ENCODE measurements around the gene GSKIP.

GSKIP gene

DNA sequence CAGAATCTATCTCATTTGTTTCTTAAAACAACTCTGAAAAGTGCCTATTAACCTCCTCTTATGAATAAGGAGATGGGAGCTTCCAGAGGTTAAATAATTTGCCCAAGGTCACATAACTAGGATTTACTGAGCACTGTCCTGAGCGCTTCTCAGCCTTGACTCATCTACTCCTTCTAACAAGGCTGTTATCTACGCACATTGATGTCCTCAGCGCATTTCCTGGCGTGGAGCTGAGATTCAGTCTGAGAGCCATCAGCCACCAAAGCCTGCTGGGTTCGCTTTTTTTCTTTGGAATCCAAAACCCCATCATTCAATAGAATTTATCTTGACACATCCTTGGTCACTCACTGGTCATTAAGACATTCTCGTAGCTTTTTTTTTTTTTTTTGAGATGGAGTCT lies 57.9 kb downstream of the GSKIP start:
- no peak overlapping the region for H3K4me3 Mint-ChIP-seq
- H3K27ac Mint-ChIP-seq, result no peak overlapping the region

DNA sequence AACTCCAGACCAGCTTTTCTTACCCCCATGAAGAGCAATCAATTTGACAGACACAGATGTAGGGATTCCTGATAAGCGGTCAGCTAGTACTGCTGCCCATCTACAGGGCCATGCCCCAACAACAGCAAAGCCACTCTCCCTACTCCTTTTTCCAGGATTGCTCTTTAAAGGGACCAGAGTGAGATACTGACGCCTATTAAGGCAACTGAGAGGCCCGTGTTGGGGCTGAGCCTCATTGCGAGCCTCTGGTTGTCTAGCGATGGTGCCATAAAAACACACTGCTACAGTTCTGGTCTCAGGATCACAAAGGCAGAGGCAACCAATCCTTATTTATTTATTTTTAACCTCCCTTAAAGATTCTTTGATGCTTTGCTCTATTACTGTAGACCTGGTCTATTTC lies 59.7 kb downstream of the GSKIP start:
- no peaks in the 10 kb centered on the region for H3K36me3 Mint-ChIP-seq (ENCODE audit: low read depth)
- H3K9me3 Mint-ChIP-seq, result no peaks in the 10 kb centered on the region
- H3K27me3 Mint-ChIP-seq, result peaks cover 9% of the 10 kb centered on the region
- peaks cover 6% of the 10 kb centered on the region for H3K4me1 Mint-ChIP-seq (ENCODE audit: low read depth)
- H3K4me3 Mint-ChIP-seq, result peak overlapping the region; percentile 48
- H3K27ac Mint-ChIP-seq, result no peak overlapping the region

More for the DNA sequence above, 57.9 kb downstream of the GSKIP start:
- Mint-ChIP-seq H3K36me3 (ENCODE audit: low read depth) (no peaks in the 10 kb centered on the region), H3K9me3 (no peaks in the 10 kb centered on the region), H3K4me1 (ENCODE audit: low read depth) (peaks cover 6% of the 10 kb centered on the region), H3K27me3 (peaks cover 9% of the 10 kb centered on the region)

DNA sequence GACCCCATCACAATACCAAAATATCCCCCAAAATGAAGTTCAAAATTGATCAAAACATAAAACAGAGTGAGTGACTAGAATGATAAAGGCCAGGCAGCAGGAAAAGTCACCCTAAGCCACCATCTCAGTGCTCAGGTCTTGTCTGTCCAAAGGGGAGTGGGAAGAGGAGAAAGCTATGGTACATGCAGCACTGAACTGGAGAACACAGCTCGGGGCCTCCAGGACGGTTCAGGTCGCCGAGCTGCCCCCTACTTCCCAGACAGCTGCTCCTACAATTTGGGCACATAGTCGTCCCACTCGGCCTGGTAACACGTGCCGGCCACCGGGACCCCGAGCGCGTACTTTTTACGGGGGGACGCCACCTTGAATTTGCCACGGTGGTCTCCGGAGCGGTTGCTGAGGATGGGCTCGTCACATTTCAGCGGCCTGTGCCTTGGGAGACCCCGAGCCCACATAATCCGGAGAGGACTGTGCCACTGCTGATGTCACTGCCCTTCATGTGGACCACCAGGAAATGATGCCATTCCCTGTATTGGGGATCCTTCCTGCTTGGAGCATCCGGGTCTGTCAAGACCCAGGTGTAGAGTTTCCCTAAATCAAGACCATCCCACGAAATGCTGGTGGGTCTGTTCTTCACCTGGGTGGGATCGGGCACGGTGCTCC lies 60.3 kb downstream of the GSKIP start:
- Mint-ChIP-seq H3K4me3 (peak overlapping the region; percentile 48), H3K27me3 (peaks cover 9% of the 10 kb centered on the region), H3K9me3 (no peaks in the 10 kb centered on the region), H3K4me1 (ENCODE audit: low read depth) (peaks cover 6% of the 10 kb centered on the region), H3K27ac (peak overlapping the region; percentile 45), H3K36me3 (ENCODE audit: low read depth) (no peaks in the 10 kb centered on the region)

DNA sequence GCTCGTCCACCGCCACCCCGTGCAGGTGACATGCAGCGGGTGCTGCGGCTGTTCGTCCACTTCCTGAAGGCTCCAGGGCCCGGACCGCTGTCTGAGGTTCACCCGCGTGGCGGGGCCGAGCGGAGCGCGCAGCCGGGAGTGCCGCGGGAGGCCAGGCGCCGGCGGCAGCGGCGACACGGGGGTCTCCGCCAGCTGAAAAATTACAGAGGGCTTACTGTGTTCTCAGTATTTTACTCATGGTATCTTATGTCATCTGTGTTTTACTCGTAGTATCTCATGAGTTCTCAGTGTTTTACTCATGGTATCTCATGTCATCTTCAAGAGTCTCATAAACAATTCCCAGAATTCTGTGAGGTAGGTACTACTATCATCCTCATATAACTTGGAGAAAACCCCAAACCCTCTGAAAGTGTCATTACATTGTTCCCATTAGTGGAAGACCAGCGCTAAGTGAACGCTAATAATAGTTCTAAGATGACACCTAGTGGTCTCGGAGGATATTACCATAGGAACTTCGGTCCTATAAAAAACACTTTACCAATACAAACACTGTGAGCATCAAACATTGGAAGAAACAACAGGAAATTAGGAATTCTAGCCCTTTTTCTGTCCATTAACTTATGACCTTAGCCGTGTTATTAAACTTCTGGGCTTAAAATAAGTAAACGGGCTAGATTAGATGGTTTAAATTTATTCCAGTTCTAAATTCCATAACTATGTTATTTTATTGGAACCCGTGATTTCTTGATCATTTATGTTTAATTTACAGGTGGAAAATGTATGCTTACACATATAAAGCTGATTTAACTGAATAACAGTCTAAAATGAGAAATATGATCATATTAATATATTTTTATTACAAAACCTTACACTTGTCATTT lies 61.0 kb downstream of the GSKIP start:
- Mint-ChIP-seq H3K9me3 (no peaks in the 10 kb centered on the region), H3K4me3 (peak overlapping the region; percentile 78), H3K27me3 (peaks cover 9% of the 10 kb centered on the region), H3K27ac (peak overlapping the region; percentile 45), H3K4me1 (ENCODE audit: low read depth) (peaks cover 6% of the 10 kb centered on the region), H3K36me3 (ENCODE audit: low read depth) (no peaks in the 10 kb centered on the region)

DNA sequence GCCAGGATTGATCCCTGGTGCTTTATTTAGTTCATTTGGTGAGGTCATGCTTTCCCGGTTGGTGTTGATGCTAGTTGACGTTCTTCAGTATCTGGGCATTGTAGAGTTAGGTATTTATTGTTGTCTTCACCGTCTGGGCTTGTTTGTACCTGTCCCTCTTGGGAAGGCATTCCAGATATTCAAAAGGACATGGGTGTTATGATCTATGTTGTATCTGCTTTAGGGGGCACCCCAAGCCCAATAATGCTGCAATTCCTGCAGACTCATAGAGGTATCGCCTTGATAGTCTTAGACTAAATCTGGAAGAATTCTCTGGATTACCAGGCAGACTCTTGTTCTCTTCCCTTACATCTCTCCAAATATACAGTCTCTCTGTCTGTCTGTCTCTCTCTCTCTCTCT lies 70.7 kb downstream of the GSKIP start:
- H3K4me3 Mint-ChIP-seq, result no peak overlapping the region
- H3K9me3 Mint-ChIP-seq, result no peaks in the 10 kb centered on the region
- peaks cover 10% of the 10 kb centered on the region for H3K27me3 Mint-ChIP-seq
- H3K27ac Mint-ChIP-seq, result no peak overlapping the region
- no peaks in the 10 kb centered on the region for H3K4me1 Mint-ChIP-seq (ENCODE audit: low read depth)
- H3K36me3 Mint-ChIP-seq (ENCODE audit: low read depth), result no peaks in the 10 kb centered on the region

Measured in stimulated activated naive CD8-positive, alpha-beta T cell treated with anti-CD3 and anti-CD28 coated beads, Interleukin-15, Interleukin-2, amounts not matched to agents 100 ng/mL and 50 ng/mL, for 24 hours (primary cell).